H1 (cell line): ENCODE measurements around the gene KCNMA1. TPM values are rescaled to one million over a fixed set of nuclear protein-coding genes. Genes with fewer than 3 reads are reported as not detected.

Experiments used
- CTCF ChIA-PET: fragments of 300-600 bp; sonication (Branson Sonifier 250); formaldehyde crosslinking; loops from one replicate; lab custom pipeline; 2021; ENCODE audit not compliant: partially characterized antibody; lab: Charles Lee
- POLR2A ChIA-PET: fragments of 300-600 bp; sonication (Branson Sonifier 250); formaldehyde crosslinking; loops from one replicate; lab custom pipeline; 2021; ENCODE audit warnings: inconsistent platforms; ENCODE audit not compliant: partially characterized antibody; lab: Charles Lee
- DNase-seq, 2 experiments: peaks; one replicate each; pipeline versions ENCODE4 v3.0.0 to v3.0.0-alpha.2; 2010 to 2022; ENCODE audit warnings: low spot score in 2 of 2, low read depth in 1 of 2, mixed read lengths in 1 of 2
- FAIRE-seq: peaks from 2 replicates; lab custom pipeline; 2011; peaks lifted over from hg19 to GRCh38; lab: Jason Lieb, UNC
- H2AFZ ChIP-seq: 2 replicates; pipeline ENCODE4 v1.8.1; 2012; ENCODE audit warnings: low read length, inconsistent platforms
- H2AK5ac ChIP-seq: 2 replicates; pipeline ENCODE4 v1.6.1; 2013; ENCODE audit warnings: low read depth, low read length
- H2BK120ac ChIP-seq: replicated peaks from 2 replicates; pipeline ENCODE3; 2013; ENCODE audit warnings: low read depth, low read length, inconsistent platforms
- H2BK12ac ChIP-seq: 2 replicates; pipeline ENCODE4 v1.6.1; 2013; ENCODE audit warnings: low read depth, low read length
- H2BK15ac ChIP-seq: 2 replicates; pipeline ENCODE4 v1.6.1; 2013; ENCODE audit warnings: low read length
- H2BK20ac ChIP-seq: 2 replicates; pipeline ENCODE4 v1.6.1; 2013; ENCODE audit warnings: low read length
- H2BK5ac ChIP-seq: 2 replicates; pipeline ENCODE4 v1.6.1; 2013; ENCODE audit warnings: low read depth, low read length
- H3K14ac ChIP-seq: 2 replicates; pipeline ENCODE4 v1.6.1; 2013; ENCODE audit warnings: inconsistent platforms; ENCODE audit not compliant: insufficient read length
- H3K18ac ChIP-seq: 2 replicates; pipeline ENCODE4 v1.6.1; 2013; ENCODE audit warnings: low read length; ENCODE audit errors: extremely low read depth
- H3K23ac ChIP-seq: 2 replicates; pipeline ENCODE4 v1.6.1; 2013; ENCODE audit warnings: inconsistent platforms; ENCODE audit not compliant: insufficient read length
- H3K23me2 ChIP-seq: 2 replicates; pipeline ENCODE4 v1.6.1; 2013; ENCODE audit warnings: low read depth, low read length
- H3K27ac ChIP-seq: 2 replicates; pipeline ENCODE4 v1.6.1; 2011; ENCODE audit warnings: low read depth, low read length, inconsistent platforms
- H3K27me3 ChIP-seq, 4 experiments: replicated peaks in 1 of 4; 1 replicate in 1 of 4; 2 replicates in 3 of 4; pipeline versions ENCODE4 v1.6.1 to v1.8.1; 2011 to 2013; ENCODE audit warnings: low read length in 3 of 4, mild to moderate bottlenecking in 3 of 4, inconsistent platforms in 2 of 4, mixed read lengths in 2 of 4, moderate library complexity in 1 of 4; ENCODE audit not compliant: control insufficient read depth in 3 of 4, insufficient read depth in 3 of 4; ENCODE audit errors: extremely low read depth in 1 of 4
- H3K36me3 ChIP-seq, 4 experiments: 2 replicates each; pipeline versions ENCODE4 v1.6.1 to v1.8.1; 2011 to 2013; ENCODE audit warnings: mild to moderate bottlenecking in 4 of 4, low read length in 3 of 4, moderate library complexity in 2 of 4, control low read depth in 1 of 4, inconsistent platforms in 1 of 4; ENCODE audit not compliant: insufficient read depth in 4 of 4, control insufficient read depth in 2 of 4
- H3K4ac ChIP-seq: replicated peaks from 2 replicates; pipeline ENCODE3; 2013; ENCODE audit warnings: low read length, low read depth, mixed read lengths, inconsistent platforms; ENCODE audit not compliant: insufficient read length
- H3K4me1 ChIP-seq, 4 experiments: replicated peaks in 1 of 4; 1 replicate in 1 of 4; 2 replicates in 3 of 4; pipeline versions ENCODE4 v1.6.1 to v1.8.1; 2011 to 2013; ENCODE audit warnings: low read length in 3 of 4, inconsistent platforms in 2 of 4, mixed read lengths in 1 of 4; ENCODE audit not compliant: insufficient read depth in 4 of 4, control insufficient read depth in 3 of 4
- H3K4me2 ChIP-seq, 2 experiments: 2 replicates each; pipeline versions ENCODE4 v1.6.1 to v1.8.1; 2011 to 2013; ENCODE audit warnings: low read depth in 2 of 2, low read length in 2 of 2, control low read depth in 1 of 2, inconsistent platforms in 1 of 2, mild to moderate bottlenecking in 1 of 2; ENCODE audit not compliant: insufficient read depth in 1 of 2
- H3K4me3 ChIP-seq, 4 experiments: fragments of 200-600, 300-600 bp in 1 of 4; sonication (generic), shearing (Covaris generic), sonication (Bioruptor Twin) in 1 of 4; 2 replicates each; pipeline versions ENCODE4 v1.5.1 to v1.8.1; 2011 to 2016; ENCODE audit warnings: low read length in 4 of 4, low read depth in 3 of 4, control low read depth in 2 of 4, inconsistent platforms in 2 of 4, mild to moderate bottlenecking in 2 of 4, mixed read lengths in 1 of 4, moderate library complexity in 1 of 4; ENCODE audit not compliant: insufficient read depth in 2 of 4; ENCODE audit errors: extremely low read depth in 1 of 4
- H3K56ac ChIP-seq: replicated peaks from 2 replicates; pipeline ENCODE3; 2013; ENCODE audit warnings: low read depth, mild to moderate bottlenecking, mixed read lengths, low read length, inconsistent platforms; ENCODE audit not compliant: insufficient read length
- H3K79me1 ChIP-seq: 2 replicates; pipeline ENCODE4 v1.6.1; 2013; ENCODE audit warnings: low read depth, low read length, control low read depth
- H3K79me2 ChIP-seq, 2 experiments: 2 replicates each; pipeline versions ENCODE4 v1.6.1 to v1.8.1; 2012 to 2013; ENCODE audit warnings: low read length in 2 of 2, mild to moderate bottlenecking in 2 of 2, inconsistent platforms in 1 of 2; ENCODE audit not compliant: insufficient read depth in 2 of 2, control insufficient read depth in 1 of 2
- H3K9ac ChIP-seq, 4 experiments: replicated peaks in 1 of 4; 1 replicate in 1 of 4; 2 replicates in 3 of 4; pipeline versions ENCODE4 v1.6.1 to v1.8.1; 2011 to 2013; ENCODE audit warnings: low read depth in 3 of 4, low read length in 3 of 4, control low read depth in 2 of 4, mild to moderate bottlenecking in 2 of 4, moderate library complexity in 2 of 4, inconsistent platforms in 1 of 4; ENCODE audit errors: extremely low read depth in 1 of 4
- H3K9me3 ChIP-seq, 2 experiments: 2 replicates each; pipeline versions ENCODE4 v1.6.1 to v1.8.1; 2012 to 2013; ENCODE audit warnings: mild to moderate bottlenecking in 2 of 2, moderate library complexity in 2 of 2, control low read depth in 1 of 2, inconsistent platforms in 1 of 2, low read depth in 1 of 2, low read length in 1 of 2, mixed read lengths in 1 of 2; ENCODE audit not compliant: insufficient read depth in 2 of 2
- H4K20me1 ChIP-seq, 2 experiments: replicated peaks in 1 of 2; 2 replicates each; pipeline versions ENCODE3 to v1.8.1; 2011 to 2013; ENCODE audit warnings: inconsistent platforms in 2 of 2, low read length in 2 of 2, mild to moderate bottlenecking in 1 of 2; ENCODE audit not compliant: insufficient read depth in 2 of 2, control insufficient read depth in 1 of 2
- H4K5ac ChIP-seq: 2 replicates; pipeline ENCODE4 v1.6.1; 2013; ENCODE audit warnings: low read length, low read depth, mixed read lengths, inconsistent platforms; ENCODE audit not compliant: insufficient read length
- H4K8ac ChIP-seq: 2 replicates; pipeline ENCODE4 v1.8.0; 2013; ENCODE audit warnings: mild to moderate bottlenecking, moderate library complexity, low read length, inconsistent platforms; ENCODE audit not compliant: insufficient read depth; ENCODE audit errors: extremely low read depth
- H4K91ac ChIP-seq: replicated peaks from 2 replicates; pipeline ENCODE3; 2013; ENCODE audit warnings: low read length, mixed read lengths, inconsistent platforms; ENCODE audit not compliant: insufficient read length
- TCF12 ChIP-seq: IDR thresholded peaks from 2 replicates; pipeline ENCODE4 v1.6.1; 2011; ENCODE audit warnings: low read depth, mild to moderate bottlenecking, low read length
- WGBS, 2 experiments: shearing (Covaris generic) in 1 of 2; methylation state at CpG; one replicate each; pipeline versions ENCODE4 v1.1.6 to v1.1.7; 2013 to 2015; ENCODE audit warnings: low lambda C conversion rate in 2 of 2, mixed read lengths in 2 of 2, inconsistent platforms in 1 of 2, low coverage in 1 of 2, missing lambda C conversion rate in 1 of 2; ENCODE audit not compliant: insufficient replicate concordance in 2 of 2, insufficient coverage in 1 of 2, insufficient read length in 1 of 2; ENCODE audit errors: extremely low coverage in 1 of 2, missing lambda C conversion rate in 1 of 2; 5-methylcytosine and 5-hydroxymethylcytosine counted together
- polyA plus RNA-seq, 7 experiments: library from polyadenylated mRNA; depleted of rRNA in 3 of 7; stranded (reverse) in 5 of 7; unstranded in 2 of 7; fragments of >200 nt in 5 of 7; fragments of 200-250 nt in 2 of 7; gene quantifications; 1 replicate in 5 of 7; 2 replicates in 1 of 7; 4 replicates in 1 of 7; pipeline versions ENCODE4 v1.2.1 to v1.2.3, GENCODE V29; 2011 to 2013; ENCODE audit warnings: missing spikeins in 2 of 7, mixed read lengths in 2 of 7
- total RNA-seq: library from RNA; stranded (reverse); fragmentation: NEBNext Ultra II Directional; extraction: Animal tissue kit (Norgen Biotek cat#: 25700); gene quantifications from 2 replicates; pipeline ENCODE4 v1.2.1, GENCODE V29; 2021

KCNMA1 gene
- total and polyA plus RNA-seq, 2 of the 8 experiments (the other 6 are each of a cell fraction or from before 2014, with no cell fraction given), result 10.2 to 11.1 TPM

- Histone ChIP-seq H2BK20ac (no peak overlapping the region), H2AFZ (no peak overlapping the region), H3K9me3 (no peaks in the 10 kb centered on the region), H3K4me2 (no peak overlapping the region), H3K27ac (no peak overlapping the region), H4K5ac (no peak overlapping the region), H2BK120ac (no peak overlapping the region), H3K23me2 (no peaks in the 10 kb centered on the region), H3K9ac (no peak overlapping the region), H4K8ac (no peak overlapping the region), H4K20me1 (no peaks in the 10 kb centered on the region), H3K4me3 (no peak overlapping the region), H3K14ac (no peak overlapping the region), H2AK5ac (no peak overlapping the region), H3K79me2 (no peaks in the 10 kb centered on the region), H3K36me3 (no peaks in the 10 kb centered on the region), H3K79me1 (no peaks in the 10 kb centered on the region), H3K23ac (no peak overlapping the region), H3K4ac (no peak overlapping the region), H4K91ac (no peak overlapping the region), H3K27me3 (no peaks in the 10 kb centered on the region), H3K18ac (no peak overlapping the region), H3K56ac (no peak overlapping the region), H3K4me1 (no peaks in the 10 kb centered on the region; a peak in 1 of 7 replicates), H2BK15ac (no peak overlapping the region), H2BK5ac (no peak overlapping the region), H2BK12ac (no peak overlapping the region)
- FAIRE-seq (no peak), DNase-seq (no peak)
- WGBS, 2 experiments, result 83% methylated on average over 2 of the region's 2 CpGs; no CpG with 5 or more reads in 1 of the 2 experiments
- CTCF ChIA-PET, result no interaction called here
- POLR2A ChIA-PET, result no interaction called here
- no peak for TF ChIP-seq TCF12
Measured at GRCh38 chr10:77074104-77074624, 563.4 kb downstream of the KCNMA1 start.
